HG02943 (cell line): ENCODE data around the gene TUBB4B.
"Not testable (repeated sequence)": the region's sequence is repeated elsewhere in the genome, so short reads cannot be mapped to it uniquely, and the experiment has no call there.

ENCODE experiments used
- ATAC-seq: cut with Tn5 transposase; IDR thresholded peaks from one replicate; pipeline ENCODE4 v1.9.1; 2021; ENCODE audit warnings: mild to moderate bottlenecking, low read depth, moderate library complexity; ENCODE audit not compliant: unreplicated experiment

The TUBB4B gene

DNA sequence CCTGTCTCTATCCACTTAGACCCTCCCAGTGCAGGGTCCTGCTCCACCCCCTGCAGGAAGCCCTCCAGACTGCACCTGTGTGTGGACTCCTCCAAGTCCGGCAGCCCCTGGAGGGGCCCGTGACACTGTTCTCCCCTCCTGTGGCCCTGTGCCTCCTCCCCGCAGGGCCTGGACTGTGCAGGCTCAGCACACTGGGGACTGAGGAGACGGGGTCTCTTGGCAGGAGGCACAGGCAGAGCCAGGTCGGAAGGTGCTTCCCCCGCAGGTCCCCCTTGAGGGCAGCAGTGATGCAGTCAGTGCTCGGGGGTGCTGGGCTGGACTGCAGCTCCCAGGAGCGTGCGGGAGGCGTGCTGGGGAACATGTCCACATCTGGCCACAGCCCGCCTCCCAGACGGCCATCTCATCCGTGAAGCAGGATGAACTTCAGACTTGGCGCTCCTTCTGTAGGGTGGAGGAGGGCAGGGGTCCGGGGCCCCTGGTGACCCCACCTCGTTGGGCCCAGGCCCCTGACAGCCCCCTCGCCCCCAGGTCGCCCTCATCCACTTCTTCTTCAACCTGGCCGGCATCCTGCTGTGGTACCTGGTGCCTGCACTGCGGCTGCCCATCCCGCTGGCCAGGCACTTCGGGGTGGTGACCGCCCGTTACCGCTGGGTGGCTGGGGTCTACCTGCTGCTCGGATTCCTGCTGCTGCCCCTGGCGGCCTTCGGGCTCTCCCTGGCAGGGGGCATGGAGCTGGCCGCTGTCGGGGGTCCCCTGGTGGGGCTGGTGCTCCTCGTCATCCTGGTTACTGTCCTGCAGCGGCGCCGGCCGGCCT is 5.5 kb upstream of the TUBB4B start:
- no peak for ATAC-seq

DNA sequence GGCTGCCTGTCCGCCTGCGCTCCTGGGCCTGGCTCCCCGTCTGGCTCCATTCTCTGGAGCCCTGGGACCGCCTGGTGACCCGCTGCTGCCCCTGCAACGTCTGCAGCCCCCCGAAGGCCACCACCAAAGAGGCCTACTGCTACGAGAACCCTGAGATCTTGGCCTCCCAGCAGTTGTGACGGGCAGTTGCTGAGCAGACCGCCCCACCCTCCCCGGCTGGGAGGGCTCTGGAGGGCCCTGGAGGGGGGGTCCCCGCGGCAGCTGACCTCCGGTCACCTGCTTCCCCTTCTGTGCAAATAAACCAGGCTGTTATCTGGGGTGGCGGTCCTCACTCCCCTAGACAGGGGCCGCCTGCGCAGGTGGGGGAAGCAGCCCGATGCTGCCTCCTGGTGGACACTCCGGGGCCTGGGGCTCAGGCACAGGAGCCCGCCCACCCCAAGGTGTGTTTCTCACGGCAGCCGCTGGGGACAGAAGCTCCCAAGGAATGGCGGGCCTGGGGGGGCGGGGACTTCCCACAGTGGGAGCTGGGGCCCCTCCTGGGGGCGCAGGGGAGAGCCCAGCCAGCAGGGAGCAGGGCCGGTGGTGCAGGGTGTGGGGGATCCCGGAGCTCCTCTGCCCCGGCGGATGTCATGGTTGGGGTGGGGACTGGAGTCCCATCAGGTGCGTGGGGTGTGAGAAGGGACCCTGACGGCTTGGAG is 4.7 kb upstream of the TUBB4B start:
- no peak for ATAC-seq

DNA sequence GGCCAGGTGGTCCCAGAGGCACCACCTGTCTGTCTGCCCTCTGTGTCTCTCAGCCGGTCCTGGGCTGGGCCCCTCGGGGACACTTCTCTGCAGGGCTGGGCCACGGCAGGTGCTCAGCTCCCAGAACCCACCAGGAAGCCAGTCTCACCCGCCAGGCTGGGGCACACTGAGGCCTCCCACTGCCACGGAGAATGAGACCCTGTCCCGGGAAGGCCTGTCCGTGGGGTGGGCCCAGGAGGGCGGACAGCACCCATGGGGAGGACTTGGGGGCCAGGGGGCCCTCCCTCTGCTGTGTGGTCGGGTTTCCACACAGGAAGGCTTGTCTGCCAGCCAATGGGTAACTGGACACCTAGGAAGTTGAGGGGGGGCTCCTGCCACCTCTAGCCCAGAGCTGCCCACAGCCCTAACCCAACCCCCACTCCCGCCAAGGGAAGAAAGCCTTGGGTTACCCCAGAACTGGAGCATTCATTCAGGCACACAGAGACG is 4.1 kb upstream of the TUBB4B start:
- no peak for ATAC-seq

- ATAC-seq: no peak
Measured at GRCh38 chr9:137237759-137238726, 3.0 kb upstream of the TUBB4B start.

DNA sequence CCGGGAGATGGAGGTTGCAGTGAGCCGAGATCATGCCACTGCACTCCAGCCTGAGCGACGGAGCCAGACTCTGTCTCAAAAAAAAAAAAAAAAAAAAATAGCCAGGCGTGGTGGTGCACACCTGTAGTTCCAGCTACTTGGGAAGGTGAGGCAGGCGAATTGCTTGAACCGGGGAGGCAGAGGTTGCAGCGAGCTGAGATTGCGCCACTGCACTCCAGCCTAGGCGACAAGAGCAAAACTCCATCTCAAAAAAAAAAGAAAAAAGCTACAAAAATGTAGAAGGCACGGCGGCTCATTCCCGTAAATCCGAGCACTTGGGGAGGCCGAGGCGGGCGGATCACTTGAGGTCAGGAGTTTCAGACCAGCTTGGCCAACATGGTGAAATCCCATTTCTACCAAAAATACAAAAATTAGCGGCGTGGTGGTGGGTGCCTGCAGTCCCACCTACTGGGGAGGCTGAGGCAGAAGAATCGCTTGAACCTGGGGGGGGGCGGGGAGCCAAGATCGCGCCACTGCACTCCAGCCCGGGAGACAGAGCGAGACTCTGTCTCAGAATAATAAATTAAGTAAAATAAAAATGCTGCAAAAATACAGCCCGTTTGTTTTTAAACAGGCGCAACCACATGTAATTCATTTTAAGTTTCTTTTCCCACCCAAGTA is 1.4 kb upstream of the TUBB4B start:
- not testable (repeated sequence) for ATAC-seq

GRCh38 chr9:137240318-137240840 is 708 bp upstream of the TUBB4B start:
- ATAC-seq: peak; percentile 13

GRCh38 chr9:137241490-137242268 is 592 bp downstream of the TUBB4B start:
- ATAC-seq: peak; percentile 4

GRCh38 chr9:137242269-137243203 is 1.4 kb downstream of the TUBB4B start:
- ATAC-seq: no peak

GRCh38 chr9:137243266-137243625 is 2.2 kb downstream of the TUBB4B start:
- ATAC-seq: not testable (repeated sequence)

DNA sequence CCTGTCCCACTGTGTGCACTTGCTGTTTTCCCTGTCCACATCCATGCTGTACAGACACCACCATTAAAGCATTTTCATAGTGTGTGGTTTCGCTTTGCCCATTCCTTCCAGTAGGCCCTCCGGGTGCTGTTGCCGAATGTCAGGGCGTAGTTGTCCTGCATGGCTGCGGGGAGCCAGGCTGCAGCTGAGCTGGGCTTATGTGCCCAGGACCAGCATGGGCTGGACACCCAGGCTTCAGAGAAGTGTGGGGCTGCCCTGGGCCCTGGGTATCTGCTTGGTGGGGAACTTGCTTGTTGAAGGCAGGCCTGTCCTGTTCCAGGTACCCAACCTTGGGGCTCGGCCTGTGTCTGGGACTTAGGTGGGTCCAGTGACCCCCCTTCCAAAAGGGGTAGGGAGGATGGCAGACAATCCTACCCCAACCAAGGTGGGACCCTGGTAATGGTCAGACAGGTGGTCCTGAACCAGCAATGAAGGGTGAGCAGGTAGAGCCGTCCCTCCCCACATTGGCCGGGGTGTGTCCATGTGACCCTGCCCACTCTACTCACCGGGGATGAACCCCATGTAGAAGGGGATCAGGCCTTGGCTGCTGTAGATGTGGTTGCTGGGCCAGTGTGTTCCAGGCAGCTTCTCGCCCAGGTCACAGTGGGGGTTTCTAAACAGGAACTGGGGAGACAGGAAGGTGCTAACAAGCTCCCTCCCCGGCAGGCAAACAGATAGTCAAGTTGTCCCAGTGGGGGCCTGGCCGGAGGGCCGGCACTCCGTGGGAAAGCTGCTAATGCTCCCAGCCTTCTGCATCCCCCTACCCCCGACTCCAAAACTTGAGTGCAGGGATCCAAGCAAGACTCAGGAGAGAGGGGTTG is 2.8 kb downstream of the TUBB4B start:
- no peak for ATAC-seq

GRCh38 chr9:137244486-137245449 is 3.7 kb downstream of the TUBB4B start:
- no peak for ATAC-seq

- no peak for ATAC-seq
Measured at GRCh38 chr9:137245450-137246421, 4.6 kb downstream of the TUBB4B start.

DNA sequence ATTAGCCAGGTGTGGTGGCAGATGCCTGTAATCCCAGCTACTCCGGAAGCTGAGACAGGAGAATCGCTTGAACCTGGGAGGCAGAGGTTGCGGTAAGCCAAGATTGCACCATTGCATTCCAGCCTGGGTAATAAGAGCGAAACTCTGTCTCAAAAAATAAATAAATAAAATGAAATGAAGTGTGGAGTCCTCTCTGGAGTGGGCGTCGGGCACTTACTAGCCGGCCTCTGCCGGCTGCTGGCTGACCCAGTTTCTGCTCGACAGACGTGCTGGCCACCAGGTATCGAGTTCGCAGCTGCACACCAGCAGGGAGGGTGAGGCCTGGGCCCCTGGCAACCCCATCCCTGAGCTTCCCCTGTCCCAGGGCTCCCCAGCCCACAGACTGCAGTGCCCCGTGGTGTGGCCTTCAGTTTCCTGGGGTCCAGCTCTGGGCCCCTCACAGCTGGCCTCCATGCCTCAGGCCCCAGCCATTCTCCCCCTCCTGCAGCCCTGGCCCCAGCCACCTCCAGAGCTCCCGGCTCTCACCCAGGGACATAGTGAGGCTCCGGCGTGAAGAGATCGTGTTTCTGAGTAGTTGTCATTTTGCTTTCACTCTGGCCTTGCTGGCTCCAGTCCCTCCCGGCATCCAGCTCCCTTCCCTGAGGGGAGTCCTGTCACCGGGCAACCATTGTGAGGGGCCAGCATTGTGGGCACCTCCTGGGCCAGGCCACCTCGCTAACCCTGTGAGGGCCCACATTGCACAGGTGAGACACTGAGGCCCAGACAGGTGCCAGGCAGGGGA is 6.2 kb downstream of the TUBB4B start:
- ATAC-seq: no peak

DNA sequence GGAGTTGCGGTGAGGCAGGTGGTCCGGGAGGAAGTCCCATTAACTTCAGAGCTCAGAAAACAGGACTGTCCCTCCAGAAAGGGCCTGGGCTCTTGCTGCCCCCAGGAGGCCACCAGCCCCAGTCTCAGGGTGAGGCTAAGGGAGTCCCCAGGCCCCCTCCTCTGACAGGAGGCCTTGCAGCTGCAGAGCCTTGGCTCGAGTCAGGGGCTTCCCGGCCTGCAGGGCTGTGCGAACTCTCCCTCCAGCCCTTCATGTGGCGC is 6.8 kb downstream of the TUBB4B start:
- ATAC-seq: no peak
